NB4 (cell line): ENCODE measurements around the gene EVI5.

Experiments
- CTCF ChIP-seq: IDR thresholded peaks from one replicate; pipeline ENCODE4 v1.5.1; 2012; ENCODE audit warnings: low read depth, low read length
- MAX ChIP-seq: IDR thresholded peaks from 2 replicates; pipeline ENCODE4 v1.6.1; 2011; ENCODE audit warnings: low read depth, low read length
- MYC ChIP-seq: IDR thresholded peaks from 2 replicates; pipeline ENCODE4 v1.6.1; 2011; ENCODE audit warnings: low read depth, low read length
- POLR2A ChIP-seq: IDR thresholded peaks from 2 replicates; pipeline ENCODE4 v1.6.1; 2011; ENCODE audit warnings: mild to moderate bottlenecking; ENCODE audit not compliant: insufficient read length; ENCODE audit errors: extremely low read depth

- TF ChIP-seq CTCF, result no peak
- TF ChIP-seq POLR2A, result no peak
- no peak for TF ChIP-seq MAX
- TF ChIP-seq MYC, result no peak
These were observed 290.3 kb downstream of the EVI5 start for GRCh38 chr1:92494485-92495141.
